OCI-LY7 (cell line): ENCODE measurements around the gene SH3YL1. TPM values are rescaled to one million over a fixed set of nuclear protein-coding genes. Genes with fewer than 3 reads are reported as not detected.

Experiments
- BruUV-seq: library from RNA; stranded (reverse); fragments of 400-500 nt; replicated peaks from 2 replicates; lab custom pipeline; 2021; lab: Mats Ljungman, UMichigan
- CTCF ChIA-PET: fragments of 300-600 bp; sonication (Branson Sonifier 250); formaldehyde crosslinking; loops from one replicate; lab custom pipeline; 2022; ENCODE audit warnings: antibody characterized with exemption; ENCODE audit not compliant: unreplicated experiment; lab: Charles Lee
- POLR2A ChIA-PET: fragments of 300-600 bp; sonication (Branson Sonifier 250); formaldehyde crosslinking; loops from one replicate; lab custom pipeline; 2022; ENCODE audit warnings: antibody characterized with exemption; lab: Charles Lee
- DNase-seq: peaks from one replicate; pipeline ENCODE4 v3.0.0-alpha.2; 2015; ENCODE audit warnings: low spot score
- H2AFZ ChIP-seq: fragments of 200-600 bp; sonication (generic), shearing (Covaris generic); 2 replicates; pipeline ENCODE4 v1.6.1; 2014; ENCODE audit warnings: mild to moderate bottlenecking, antibody characterized with exemption, low read length, moderate library complexity
- H3K27ac ChIP-seq: fragments of 200-600 bp; sonication (generic); 2 replicates; pipeline ENCODE4 v1.5.1; 2014; ENCODE audit warnings: mixed run types, low read depth, mild to moderate bottlenecking, moderate library complexity, low read length, inconsistent platforms; ENCODE audit not compliant: poor library complexity, severe bottlenecking
- H3K36me3 ChIP-seq: fragments of 200-600 bp; sonication (generic); 2 replicates; pipeline ENCODE4 v1.6.1; 2014; ENCODE audit warnings: mild to moderate bottlenecking, antibody characterized with exemption, low read length, moderate library complexity, mixed read lengths; ENCODE audit not compliant: insufficient read depth
- H3K4me1 ChIP-seq: fragments of 200-600 bp; sonication (generic); 2 replicates; pipeline ENCODE4 v1.5.1; 2014; ENCODE audit warnings: mild to moderate bottlenecking, low read length; ENCODE audit not compliant: insufficient read depth, poor library complexity, severe bottlenecking
- H3K4me2 ChIP-seq: fragments of 200-600 bp; sonication (generic); 2 replicates; pipeline ENCODE4 v1.6.1; 2014; ENCODE audit warnings: mild to moderate bottlenecking, low read length
- H3K4me3 ChIP-seq: fragments of 200-600 bp; sonication (generic); 2 replicates; pipeline ENCODE4 v1.5.1; 2014; ENCODE audit warnings: mild to moderate bottlenecking, low read depth, low read length; ENCODE audit not compliant: poor library complexity, severe bottlenecking
- H3K79me2 ChIP-seq: fragments of 200-600 bp; sonication (generic); 2 replicates; pipeline ENCODE4 v1.6.1; 2016; ENCODE audit warnings: low read depth, mild to moderate bottlenecking, low read length, moderate library complexity, mixed read lengths; ENCODE audit not compliant: insufficient read depth
- H3K9me2 ChIP-seq: fragments of 200-600 bp; sonication (generic); 2 replicates; pipeline ENCODE4 v1.6.1; 2016; ENCODE audit warnings: mild to moderate bottlenecking, low read length, mixed read lengths; ENCODE audit not compliant: insufficient read depth
- H3K9me3 ChIP-seq: fragments of 200-600 bp; sonication (generic); 2 replicates; pipeline ENCODE4 v1.6.1; 2014; ENCODE audit warnings: mild to moderate bottlenecking, mixed run types, low read length, mixed read lengths
- H4K20me1 ChIP-seq: fragments of 200-600 bp; sonication (generic); 2 replicates; pipeline ENCODE4 v1.6.1; 2014; ENCODE audit warnings: mild to moderate bottlenecking, antibody characterized with exemption, low read length, moderate library complexity, mixed read lengths; ENCODE audit not compliant: insufficient read depth
- EZH2phosphoT487 ChIP-seq: fragments of 200-600 bp; sonication (generic); IDR thresholded peaks from 2 replicates; pipeline ENCODE4 v1.6.1; 2018; ENCODE audit warnings: low read depth, borderline replicate concordance, mild to moderate bottlenecking, mixed run types, antibody characterized with exemption, low read length, moderate library complexity, mixed read lengths
- intact Hi-C: fragments of 100-400 bp; cut with micrococcal nuclease; formaldehyde crosslinking; loops from one replicate; pipeline ENCODE4 v1.10.0; 2022; ENCODE audit not compliant: unreplicated experiment
- total RNA-seq, 2 experiments: library from RNA; depleted of rRNA in 1 of 2; stranded (reverse); fragments of >200 nt in 1 of 2; shearing (Covaris generic) in 1 of 2; gene quantifications; 2 replicates each; pipeline ENCODE4 v1.2.3, GENCODE V29; 2014 to 2022
- TF ChIP-seq, protein P1 (sequence below): fragments of 200-600 bp; sonication (generic); conservative IDR thresholded peaks from 2 replicates; pipeline ENCODE4 v1.5.1; 2014; ENCODE audit warnings: mild to moderate bottlenecking, antibody characterized with exemption, low read length, moderate library complexity, mixed read lengths

Gene SH3YL1
- total RNA-seq, 2 experiments from 2014 or later: 21.3 to 30.9 TPM

DNA sequence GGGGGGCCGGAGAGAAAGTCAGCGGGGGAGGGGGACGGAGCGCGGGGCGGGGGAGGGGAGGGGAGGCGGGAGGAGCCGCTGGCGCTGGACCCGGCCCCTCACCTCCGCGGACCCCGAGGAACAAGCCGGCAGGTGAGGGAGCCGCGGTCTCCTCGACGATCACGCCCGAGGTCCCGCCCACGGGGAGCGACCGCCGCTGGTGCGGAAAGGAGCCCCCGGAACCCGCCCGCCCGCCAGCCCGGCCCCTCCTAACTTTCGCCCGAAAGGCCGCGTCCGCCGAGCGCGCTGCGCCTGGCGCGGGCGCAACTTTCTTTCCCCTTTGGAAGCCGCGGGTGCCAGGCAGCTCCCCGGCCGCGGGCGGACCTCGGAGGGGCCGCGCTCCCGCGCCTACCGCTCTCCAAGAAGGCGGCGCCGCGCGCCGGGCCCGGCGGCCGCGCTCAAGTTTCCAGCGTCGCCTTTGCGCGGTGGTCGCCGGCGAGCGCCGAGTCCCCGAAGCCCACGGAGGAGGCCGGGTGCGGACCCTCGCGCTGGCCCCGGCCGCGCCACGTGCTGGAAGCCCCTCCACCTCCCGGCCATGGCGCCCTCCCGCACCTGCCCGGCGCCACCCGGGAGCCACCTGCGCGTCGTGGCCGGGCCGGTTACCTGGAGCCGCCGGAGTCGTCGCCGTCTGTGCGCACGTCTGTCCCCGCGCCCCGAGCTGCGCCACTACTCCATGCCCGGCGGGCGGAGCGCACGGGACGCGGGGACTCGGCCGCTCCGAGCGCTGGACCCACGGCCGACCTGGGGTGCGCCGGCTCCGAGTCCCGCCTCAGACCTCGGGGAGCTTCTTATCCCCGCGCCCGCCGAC lies 24.3 kb upstream of the SH3YL1 start, which contains the start of gene ALKAL2:
Gene ALKAL2, minus strand, starts transcription at position 181 of the 847 bp plus-strand sequence. CDS start 256 bp downstream, outside the sequence.
- no TSS peak for BruUV-seq
- H2AFZ ChIP-seq: no peak within 1 kb of the TSS
- H3K4me1 ChIP-seq: no peaks in the 10 kb centered on the region
- TF ChIP-seq, protein P1, sequence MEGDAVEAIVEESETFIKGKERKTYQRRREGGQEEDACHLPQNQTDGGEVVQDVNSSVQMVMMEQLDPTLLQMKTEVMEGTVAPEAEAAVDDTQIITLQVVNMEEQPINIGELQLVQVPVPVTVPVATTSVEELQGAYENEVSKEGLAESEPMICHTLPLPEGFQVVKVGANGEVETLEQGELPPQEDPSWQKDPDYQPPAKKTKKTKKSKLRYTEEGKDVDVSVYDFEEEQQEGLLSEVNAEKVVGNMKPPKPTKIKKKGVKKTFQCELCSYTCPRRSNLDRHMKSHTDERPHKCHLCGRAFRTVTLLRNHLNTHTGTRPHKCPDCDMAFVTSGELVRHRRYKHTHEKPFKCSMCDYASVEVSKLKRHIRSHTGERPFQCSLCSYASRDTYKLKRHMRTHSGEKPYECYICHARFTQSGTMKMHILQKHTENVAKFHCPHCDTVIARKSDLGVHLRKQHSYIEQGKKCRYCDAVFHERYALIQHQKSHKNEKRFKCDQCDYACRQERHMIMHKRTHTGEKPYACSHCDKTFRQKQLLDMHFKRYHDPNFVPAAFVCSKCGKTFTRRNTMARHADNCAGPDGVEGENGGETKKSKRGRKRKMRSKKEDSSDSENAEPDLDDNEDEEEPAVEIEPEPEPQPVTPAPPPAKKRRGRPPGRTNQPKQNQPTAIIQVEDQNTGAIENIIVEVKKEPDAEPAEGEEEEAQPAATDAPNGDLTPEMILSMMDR: no peak
- TF ChIP-seq EZH2phosphoT487: no peak
- H3K36me3 ChIP-seq: 0 out of 2 replicates have a peak, but pooled peaks cover 6% of the 10 kb centered on the region
- H3K9me3 ChIP-seq: no peaks in the 10 kb centered on the region
- H3K9me2 ChIP-seq: no peaks in the 10 kb centered on the region
- no peaks in the 10 kb centered on the region for H3K79me2 ChIP-seq
- no peaks in the 10 kb centered on the region for H4K20me1 ChIP-seq
- POLR2A ChIA-PET: no interaction called here
- intact Hi-C loops: no loop called here
- no peak for DNase-seq
- no peak within 1 kb of the TSS for H3K4me3 ChIP-seq
- H3K27ac ChIP-seq: no peak within 1 kb of the TSS
- no peak within 1 kb of the TSS for H3K4me2 ChIP-seq
- CTCF ChIA-PET: no interaction called here

GRCh38 chr2:287471-287885 lies 23.6 kb upstream of the SH3YL1 start:
- Histone ChIP-seq H2AFZ (no peak overlapping the region), H3K79me2 (no peaks in the 10 kb centered on the region), H3K4me2 (no peak overlapping the region), H3K4me3 (no peak overlapping the region), H3K4me1 (no peaks in the 10 kb centered on the region), H3K9me2 (no peaks in the 10 kb centered on the region), H3K9me3 (no peaks in the 10 kb centered on the region), H3K36me3 (peaks cover 12% of the 10 kb centered on the region; the same call in 1 of the 2 replicates), H3K27ac (no peak overlapping the region), H4K20me1 (no peaks in the 10 kb centered on the region)
- BruUV-seq: no TSS peak
- DNase-seq: no peak
- CTCF ChIA-PET: no interaction called here
- intact Hi-C loops: no loop called here
- TF ChIP-seq, protein P1: no peak
- no peak for TF ChIP-seq EZH2phosphoT487
- POLR2A ChIA-PET: no interaction called here
